ENCODE measurements around the gene MED14.

Gene MED14

GRCh38 chrX:40628506-40628905 lies 106.8 kb downstream of the MED14 start:
- peaks cover 14 to 15% of the 10 kb centered on the region in 2 donors for H3K4me1 Mint-ChIP-seq
- H3K4me3 Mint-ChIP-seq, result no peak overlapping the region
- H3K27ac Mint-ChIP-seq, result no peak overlapping the region
- no peaks in the 10 kb centered on the region for H3K27me3 Mint-ChIP-seq
- DNase-seq, result no peak
- ATAC-seq (replicated peaks), result no peak
- peaks cover 19 to 54% of the 10 kb centered on the region in 2 donors for H3K36me3 Mint-ChIP-seq
- H3K9me3 Mint-ChIP-seq, result no peaks in the 10 kb centered on the region

- H3K36me3 Mint-ChIP-seq, result peaks cover 11 to 51% of the 10 kb centered on the region in 2 donors
- no peak for ATAC-seq (replicated peaks)
These were observed 110.0 kb downstream of the MED14 start for GRCh38 chrX:40625294-40625693.

GRCh38 chrX:40623665-40624064 lies 111.7 kb downstream of the MED14 start:
- Mint-ChIP-seq H3K9me3 (no peaks in the 10 kb centered on the region), H3K27me3 (no peaks in the 10 kb centered on the region), H3K4me1 (no peaks in the 10 kb centered on the region), H3K36me3 (peaks cover 11 to 51% of the 10 kb centered on the region in 2 donors), H3K27ac (peak overlapping the region; percentile 9), H3K4me3 (no peak overlapping the region)
- no peak for DNase-seq
- no peak for ATAC-seq (replicated peaks)

More at GRCh38 chrX:40625294-40625693, 110.0 kb downstream of the MED14 start:
- H3K27ac Mint-ChIP-seq, result no peak overlapping the region
- DNase-seq, result no peak
- H3K4me3 Mint-ChIP-seq, result no peak overlapping the region
- no peaks in the 10 kb centered on the region for H3K4me1 Mint-ChIP-seq
- H3K27me3 Mint-ChIP-seq, result no peaks in the 10 kb centered on the region
- no peaks in the 10 kb centered on the region for H3K9me3 Mint-ChIP-seq

DNA sequence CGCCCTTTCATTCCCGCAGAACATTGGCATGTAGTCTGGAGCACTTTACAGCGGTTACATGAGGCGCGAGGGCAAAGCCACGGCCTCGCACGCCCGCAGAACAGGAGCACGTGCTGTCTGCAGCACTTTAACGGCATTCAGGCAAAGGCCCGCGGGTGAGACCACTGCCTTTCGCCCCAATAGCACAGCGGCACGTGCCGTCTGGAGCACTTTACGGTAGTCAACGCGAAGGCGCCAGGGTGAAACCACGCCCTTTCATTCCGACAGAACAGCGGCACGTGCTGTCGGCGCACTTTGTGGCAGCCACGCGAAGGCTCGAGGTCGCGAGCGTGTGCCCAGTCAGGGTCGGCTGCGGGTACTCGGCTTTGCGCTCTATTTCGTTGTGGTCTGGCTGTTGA lies 112.2 kb downstream of the MED14 start, which contains the start of gene MPC1L:
MPC1L (plus strand) TSS at position 290 of the 398 bp plus-strand sequence. CDS start 138 bp downstream, outside the sequence.
- no peaks in the 10 kb centered on the region for H3K9me3 Mint-ChIP-seq
- H3K27ac Mint-ChIP-seq, result peak within 1 kb of the TSS; percentile 9
- peaks cover 10 to 47% of the 10 kb centered on the region in 2 donors for H3K36me3 Mint-ChIP-seq
- H3K4me1 Mint-ChIP-seq, result no peaks in the 10 kb centered on the region
- H3K4me3 Mint-ChIP-seq, result no peak within 1 kb of the TSS
- no peak for DNase-seq
- no peak for ATAC-seq (replicated peaks)
- H3K27me3 Mint-ChIP-seq, result no peaks in the 10 kb centered on the region

GRCh38 chrX:40622479-40623138 lies 112.7 kb downstream of the MED14 start:
- no peaks in the 10 kb centered on the region for H3K27me3 Mint-ChIP-seq
- H3K4me3 Mint-ChIP-seq, result no peak overlapping the region
- no peak overlapping the region for H3K27ac Mint-ChIP-seq
- H3K9me3 Mint-ChIP-seq, result no peaks in the 10 kb centered on the region
- ATAC-seq (replicated peaks), result no peak
- H3K4me1 Mint-ChIP-seq, result no peaks in the 10 kb centered on the region
- peaks cover 5 to 42% of the 10 kb centered on the region in 2 donors for H3K36me3 Mint-ChIP-seq
- no peak for DNase-seq

DNA sequence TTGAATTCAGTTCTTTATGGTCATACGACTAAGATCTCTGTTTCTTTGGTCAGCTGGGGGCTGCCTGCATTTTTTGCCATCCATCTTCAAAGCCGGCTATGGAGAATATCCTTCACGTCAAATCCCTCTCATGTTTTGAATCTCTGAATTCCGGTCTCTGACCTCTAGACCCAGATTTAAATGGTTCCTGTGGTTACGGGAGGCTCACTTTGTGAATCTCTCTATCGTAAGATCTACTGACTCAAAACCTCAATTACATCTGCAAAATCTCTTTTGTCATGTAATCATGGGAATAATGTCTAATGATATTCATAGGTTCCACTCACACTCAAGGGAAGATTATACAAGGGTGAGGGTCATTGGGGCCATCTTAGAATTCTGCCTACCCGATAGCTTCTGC lies 117.8 kb downstream of the MED14 start:
- no peak for DNase-seq
- Mint-ChIP-seq H3K27me3 (no peaks in the 10 kb centered on the region), H3K9me3 (no peaks in the 10 kb centered on the region), H3K27ac (no peak overlapping the region), H3K36me3 (peaks cover 3 to 7% of the 10 kb centered on the region in 2 donors), H3K4me3 (no peak overlapping the region), H3K4me1 (no peaks in the 10 kb centered on the region)
- ATAC-seq (replicated peaks), result no peak

- Mint-ChIP-seq H3K4me1 (no peaks in the 10 kb centered on the region), H3K4me3 (no peak overlapping the region), H3K27ac (no peak overlapping the region), H3K27me3 (no peaks in the 10 kb centered on the region), H3K36me3 (peaks cover 0 to 2% of the 10 kb centered on the region in 2 donors), H3K9me3 (no peaks in the 10 kb centered on the region)
- DNase-seq (no peak), ATAC-seq (replicated peaks) (no peak)
These were observed 119.4 kb downstream of the MED14 start for GRCh38 chrX:40615976-40616375.

- Mint-ChIP-seq H3K9me3 (no peaks in the 10 kb centered on the region), H3K4me1 (no peaks in the 10 kb centered on the region), H3K4me3 (no peak overlapping the region), H3K27me3 (no peaks in the 10 kb centered on the region), H3K27ac (no peak overlapping the region), H3K36me3 (peaks cover 0 to 3% of the 10 kb centered on the region in 2 donors)
- no peak for DNase-seq
- no peak for ATAC-seq (replicated peaks)
These were observed 122.8 kb downstream of the MED14 start for GRCh38 chrX:40612511-40612910.

GRCh38 chrX:40607381-40607780 lies 128.0 kb downstream of the MED14 start:
- H3K27ac Mint-ChIP-seq, result no peak overlapping the region
- DNase-seq, result no peak
- no peaks in the 10 kb centered on the region for H3K9me3 Mint-ChIP-seq
- no peak overlapping the region for H3K4me3 Mint-ChIP-seq
- no peaks in the 10 kb centered on the region for H3K4me1 Mint-ChIP-seq
- H3K36me3 Mint-ChIP-seq, result peaks cover 3 to 22% of the 10 kb centered on the region in 2 donors
- no peak for ATAC-seq (replicated peaks)
- H3K27me3 Mint-ChIP-seq, result peaks cover 0 to 4% of the 10 kb centered on the region in 2 donors

GRCh38 chrX:40603446-40603845 lies 131.9 kb downstream of the MED14 start:
- Mint-ChIP-seq H3K9me3 (no peaks in the 10 kb centered on the region), H3K36me3 (peaks cover 17 to 35% of the 10 kb centered on the region in 2 donors), H3K4me1 (no peaks in the 10 kb centered on the region), H3K27me3 (peaks cover 0 to 4% of the 10 kb centered on the region in 2 donors), H3K4me3 (no peak overlapping the region), H3K27ac (no peak overlapping the region)
- DNase-seq, result no peak
- ATAC-seq (replicated peaks), result no peak

Measured in stimulated activated naive B cell treated with anti-CD40 and anti-IgM and Interleukin-4, amounts not matched to agents 10 μg/mL and 1 μg/mL and 100 μg/mL, for 72 hours (primary cell).